GM23338 (cell line): Measurements from ENCODE around the gene CFTR. TPM values are rescaled to one million over a fixed set of nuclear protein-coding genes. Genes with fewer than 3 reads are reported as not detected.

Source experiments
- ATAC-seq: fragments of 200-7000 bp; cut with Tn5 transposase; 3 replicates; pipeline ENCODE4 v1.9.1; 2020
- DNase-seq: peaks from one replicate; pipeline ENCODE4 v3.0.0-alpha.2; 2015; ENCODE audit warnings: low spot score
- H2AFZ ChIP-seq: fragments of 200-600 bp; sonication (generic); 2 replicates; pipeline ENCODE4 v1.8.0; 2016; ENCODE audit warnings: antibody characterized with exemption, mild to moderate bottlenecking, moderate library complexity
- H3F3A ChIP-seq: fragments of 200-600 bp; sonication (generic); replicated peaks from 2 replicates; pipeline ENCODE4 v1.8.0; 2017; ENCODE audit warnings: antibody characterized with exemption, mixed run types, low read depth
- H3K27ac ChIP-seq: fragments of 200-600 bp; sonication (generic); 2 replicates; pipeline ENCODE4 v1.6.1; 2016; ENCODE audit warnings: low read depth
- H3K27me3 ChIP-seq: fragments of 200-600 bp; sonication (generic); 2 replicates; pipeline ENCODE4 v1.8.0; 2016; ENCODE audit warnings: mild to moderate bottlenecking, mixed run types, moderate library complexity; ENCODE audit not compliant: insufficient read depth
- H3K36me3 ChIP-seq: fragments of 200-600 bp; sonication (generic); 2 replicates; pipeline ENCODE4 v1.8.0; 2016; ENCODE audit warnings: mild to moderate bottlenecking; ENCODE audit not compliant: insufficient read depth
- H3K4me1 ChIP-seq: fragments of 200-600 bp; sonication (generic); 2 replicates; pipeline ENCODE4 v1.8.0; 2016; ENCODE audit warnings: mild to moderate bottlenecking, moderate library complexity; ENCODE audit not compliant: insufficient read depth
- H3K4me2 ChIP-seq: fragments of 200-600 bp; sonication (generic); 2 replicates; pipeline ENCODE4 v1.7.1; 2017; ENCODE audit warnings: mixed run types
- H3K4me3 ChIP-seq: fragments of 200-600 bp; sonication (generic); 2 replicates; pipeline ENCODE4 v1.6.1; 2016; ENCODE audit warnings: mixed run types
- H3K79me2 ChIP-seq: fragments of 200-600 bp; sonication (generic); replicated peaks from 2 replicates; pipeline ENCODE4 v1.8.0; 2017; ENCODE audit warnings: mild to moderate bottlenecking; ENCODE audit not compliant: insufficient read depth
- H3K9me2 ChIP-seq: fragments of 200-600 bp; sonication (generic); 2 replicates; pipeline ENCODE4 v1.8.0; 2017; ENCODE audit not compliant: insufficient read depth
- H4K20me1 ChIP-seq: fragments of 200-600 bp; sonication (generic); replicated peaks from 2 replicates; pipeline ENCODE4 v1.8.0; 2017; ENCODE audit warnings: mild to moderate bottlenecking; ENCODE audit not compliant: insufficient read depth
- H3K27ac Mint-ChIP-seq: 2 replicates; pipeline ENCODE4 v1.8.0; 2020; ENCODE audit warnings: inconsistent platforms, mild to moderate bottlenecking, moderate library complexity, mixed read lengths
- H3K27me3 Mint-ChIP-seq: 3 replicates; pipeline ENCODE4 v1.8.0; 2022; ENCODE audit warnings: low read depth, mild to moderate bottlenecking, moderate library complexity, mixed read lengths, inconsistent platforms; ENCODE audit not compliant: insufficient read depth, poor library complexity
- H3K36me3 Mint-ChIP-seq: 3 replicates; pipeline ENCODE4 v1.8.0; 2021; ENCODE audit warnings: low read depth, mild to moderate bottlenecking, inconsistent platforms, moderate library complexity, mixed read lengths
- H3K4me1 Mint-ChIP-seq: 3 replicates; pipeline ENCODE4 v1.8.0; 2020; ENCODE audit warnings: mild to moderate bottlenecking, inconsistent platforms, mixed read lengths
- H3K4me3 Mint-ChIP-seq: 3 replicates; pipeline ENCODE4 v1.8.0; 2021; ENCODE audit warnings: moderate library complexity, mild to moderate bottlenecking, inconsistent platforms, mixed read lengths
- H3K9me3 Mint-ChIP-seq: 3 replicates; pipeline ENCODE4 v1.8.0; 2020; ENCODE audit warnings: moderate library complexity, mild to moderate bottlenecking, inconsistent platforms, mixed read lengths
- CREB1 ChIP-seq: fragments of 250-450 bp; sonication (Bioruptor Pico); IDR thresholded peaks from 2 replicates; pipeline ENCODE4 v1.5.0; 2020; ENCODE audit warnings: low read depth, mild to moderate bottlenecking, moderate library complexity
- ETS1 ChIP-seq: IDR thresholded peaks from 2 replicates; pipeline ENCODE4 v1.6.1; 2016; ENCODE audit warnings: antibody characterized with exemption
- EZH2 ChIP-seq: fragments of 200-600 bp; sonication (generic); IDR thresholded peaks from one replicate; pipeline ENCODE4 v1.8.0; 2017; ENCODE audit warnings: antibody characterized with exemption, mild to moderate bottlenecking, low read depth; ENCODE audit not compliant: unreplicated experiment
- EZH2phosphoT487 ChIP-seq: fragments of 200-600 bp; sonication (generic); IDR thresholded peaks from one replicate; pipeline ENCODE4 v1.8.1; 2018; ENCODE audit warnings: antibody characterized with exemption; ENCODE audit not compliant: unreplicated experiment
- JUNB ChIP-seq: IDR thresholded peaks from one replicate; pipeline ENCODE4 v1.6.1; 2016; ENCODE audit warnings: antibody characterized with exemption; ENCODE audit not compliant: unreplicated experiment
- NANOG ChIP-seq: IDR thresholded peaks from 2 replicates; pipeline ENCODE4 v1.6.1; 2016; ENCODE audit warnings: antibody characterized with exemption, borderline replicate concordance
- POLR2AphosphoS5 ChIP-seq: IDR thresholded peaks from 2 replicates; pipeline ENCODE4 v1.6.1; 2016; ENCODE audit warnings: antibody characterized with exemption, low read depth
- STAT1 ChIP-seq: IDR thresholded peaks from one replicate; pipeline ENCODE4 v1.6.1; 2016; ENCODE audit warnings: antibody characterized with exemption; ENCODE audit not compliant: unreplicated experiment
- ZNF114 ChIP-seq: fragments of 250-450 bp; sonication (Bioruptor Pico); IDR thresholded peaks from 2 replicates; pipeline ENCODE4 v1.5.0; 2020; ENCODE audit warnings: mild to moderate bottlenecking, moderate library complexity
- ZNF331 ChIP-seq: fragments of 250-450 bp; sonication (Bioruptor Pico); IDR thresholded peaks from 2 replicates; pipeline ENCODE4 v1.5.0; 2020; ENCODE audit warnings: low read depth, mild to moderate bottlenecking, moderate library complexity
- ZNF462 ChIP-seq: fragments of 250-450 bp; sonication (Bioruptor Pico); IDR thresholded peaks from 2 replicates; pipeline ENCODE4 v1.5.0; 2020; ENCODE audit warnings: mild to moderate bottlenecking, moderate library complexity
- polyA plus RNA-seq: library from polyadenylated mRNA; unstranded; fragments of >200 nt; fragmentation: Nextera tagmentation; extraction: Ambion mirVana; gene quantifications from 2 replicates; pipeline ENCODE4 v1.2.1, GENCODE V29; 2016
- total RNA-seq: library from RNA; depleted of rRNA; stranded (reverse); fragments of >200 nt; shearing (Covaris generic); gene quantifications from 2 replicates; pipeline ENCODE4 v1.2.3, GENCODE V29; 2014
- TF ChIP-seq, protein P1 (sequence below): IDR thresholded peaks from one replicate; pipeline ENCODE4 v1.6.1; 2018; ENCODE audit warnings: antibody characterized with exemption; ENCODE audit not compliant: unreplicated experiment
- TF ChIP-seq, protein P2 (sequence below), 2 experiments: fragments of 200-600 bp in 1 of 2; sonication (generic) in 1 of 2; conservative IDR thresholded peaks; 2 replicates each; pipeline versions ENCODE4 v1.5.1 to v1.6.1; 2016 to 2017; ENCODE audit warnings: antibody characterized with exemption in 2 of 2, low read depth in 2 of 2, mild to moderate bottlenecking in 2 of 2, moderate library complexity in 1 of 2

Gene CFTR
- total and polyA plus RNA-seq, 2 experiments from 2014 or later, result 0.45 to 1.2 TPM

DNA sequence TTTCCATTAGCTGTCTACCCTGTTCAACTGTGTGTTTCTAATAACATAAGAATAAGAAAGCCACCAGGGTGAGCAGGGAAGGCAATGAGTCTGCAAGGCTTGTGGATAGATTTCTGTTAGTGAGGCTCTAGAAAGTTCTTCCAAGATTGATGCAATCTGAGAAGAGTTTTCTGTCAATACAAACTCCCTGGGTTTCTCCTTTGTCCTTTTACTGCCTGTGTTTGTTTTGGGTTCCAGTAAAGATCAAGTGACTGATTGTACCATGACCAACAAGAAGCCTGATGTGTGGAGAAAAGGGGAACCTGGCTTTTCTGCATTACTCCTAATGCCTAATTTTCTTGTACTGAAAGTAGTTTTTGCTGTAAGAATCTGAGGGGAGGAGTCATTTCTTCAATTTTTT lies 139.9 kb downstream of the CFTR start:
- Mint-ChIP-seq H3K36me3 (no peaks in the 10 kb centered on the region), H3K4me1 (peaks cover 4% of the 10 kb centered on the region; the same call in 1 of the 3 replicates), H3K9me3 (no peaks in the 10 kb centered on the region), H3K27ac (no peak overlapping the region), H3K27me3 (peaks cover 3% of the 10 kb centered on the region), H3K4me3 (no peak overlapping the region)
- Histone ChIP-seq H3K27ac (no peak overlapping the region), H3K9me2 (no peaks in the 10 kb centered on the region), H3K27me3 (no peaks in the 10 kb centered on the region), H2AFZ (no peak overlapping the region), H3F3A (no peaks in the 10 kb centered on the region), H3K36me3 (no peaks in the 10 kb centered on the region), H3K4me1 (no peaks in the 10 kb centered on the region), H3K4me3 (no peak overlapping the region), H4K20me1 (no peaks in the 10 kb centered on the region), H3K4me2 (no peak overlapping the region), H3K79me2 (no peaks in the 10 kb centered on the region)
- no peak for TF ChIP-seq POLR2AphosphoS5
- TF ChIP-seq JUNB, result no peak
- no peak for TF ChIP-seq ZNF331
- no peak for TF ChIP-seq CREB1 (CRISPR knock-in tag)
- TF ChIP-seq ETS1, result no peak
- no peak for TF ChIP-seq ZNF114 (CRISPR knock-in tag)
- no peak for TF ChIP-seq EZH2
- TF ChIP-seq, protein P1, sequence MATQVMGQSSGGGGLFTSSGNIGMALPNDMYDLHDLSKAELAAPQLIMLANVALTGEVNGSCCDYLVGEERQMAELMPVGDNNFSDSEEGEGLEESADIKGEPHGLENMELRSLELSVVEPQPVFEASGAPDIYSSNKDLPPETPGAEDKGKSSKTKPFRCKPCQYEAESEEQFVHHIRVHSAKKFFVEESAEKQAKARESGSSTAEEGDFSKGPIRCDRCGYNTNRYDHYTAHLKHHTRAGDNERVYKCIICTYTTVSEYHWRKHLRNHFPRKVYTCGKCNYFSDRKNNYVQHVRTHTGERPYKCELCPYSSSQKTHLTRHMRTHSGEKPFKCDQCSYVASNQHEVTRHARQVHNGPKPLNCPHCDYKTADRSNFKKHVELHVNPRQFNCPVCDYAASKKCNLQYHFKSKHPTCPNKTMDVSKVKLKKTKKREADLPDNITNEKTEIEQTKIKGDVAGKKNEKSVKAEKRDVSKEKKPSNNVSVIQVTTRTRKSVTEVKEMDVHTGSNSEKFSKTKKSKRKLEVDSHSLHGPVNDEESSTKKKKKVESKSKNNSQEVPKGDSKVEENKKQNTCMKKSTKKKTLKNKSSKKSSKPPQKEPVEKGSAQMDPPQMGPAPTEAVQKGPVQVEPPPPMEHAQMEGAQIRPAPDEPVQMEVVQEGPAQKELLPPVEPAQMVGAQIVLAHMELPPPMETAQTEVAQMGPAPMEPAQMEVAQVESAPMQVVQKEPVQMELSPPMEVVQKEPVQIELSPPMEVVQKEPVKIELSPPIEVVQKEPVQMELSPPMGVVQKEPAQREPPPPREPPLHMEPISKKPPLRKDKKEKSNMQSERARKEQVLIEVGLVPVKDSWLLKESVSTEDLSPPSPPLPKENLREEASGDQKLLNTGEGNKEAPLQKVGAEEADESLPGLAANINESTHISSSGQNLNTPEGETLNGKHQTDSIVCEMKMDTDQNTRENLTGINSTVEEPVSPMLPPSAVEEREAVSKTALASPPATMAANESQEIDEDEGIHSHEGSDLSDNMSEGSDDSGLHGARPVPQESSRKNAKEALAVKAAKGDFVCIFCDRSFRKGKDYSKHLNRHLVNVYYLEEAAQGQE, result no peak
- TF ChIP-seq EZH2phosphoT487, result no peak
- no peak for TF ChIP-seq ZNF462 (CRISPR knock-in tag)
- TF ChIP-seq NANOG, result no peak
- no peak for TF ChIP-seq STAT1
- TF ChIP-seq, protein P2, sequence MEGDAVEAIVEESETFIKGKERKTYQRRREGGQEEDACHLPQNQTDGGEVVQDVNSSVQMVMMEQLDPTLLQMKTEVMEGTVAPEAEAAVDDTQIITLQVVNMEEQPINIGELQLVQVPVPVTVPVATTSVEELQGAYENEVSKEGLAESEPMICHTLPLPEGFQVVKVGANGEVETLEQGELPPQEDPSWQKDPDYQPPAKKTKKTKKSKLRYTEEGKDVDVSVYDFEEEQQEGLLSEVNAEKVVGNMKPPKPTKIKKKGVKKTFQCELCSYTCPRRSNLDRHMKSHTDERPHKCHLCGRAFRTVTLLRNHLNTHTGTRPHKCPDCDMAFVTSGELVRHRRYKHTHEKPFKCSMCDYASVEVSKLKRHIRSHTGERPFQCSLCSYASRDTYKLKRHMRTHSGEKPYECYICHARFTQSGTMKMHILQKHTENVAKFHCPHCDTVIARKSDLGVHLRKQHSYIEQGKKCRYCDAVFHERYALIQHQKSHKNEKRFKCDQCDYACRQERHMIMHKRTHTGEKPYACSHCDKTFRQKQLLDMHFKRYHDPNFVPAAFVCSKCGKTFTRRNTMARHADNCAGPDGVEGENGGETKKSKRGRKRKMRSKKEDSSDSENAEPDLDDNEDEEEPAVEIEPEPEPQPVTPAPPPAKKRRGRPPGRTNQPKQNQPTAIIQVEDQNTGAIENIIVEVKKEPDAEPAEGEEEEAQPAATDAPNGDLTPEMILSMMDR (conservative IDR thresholded peaks at IDR 0.05; ENCODE audit: low read depth in 2 of 2), result no peak
- DNase-seq (no peak), ATAC-seq (no peak)
